ENCODE data around the gene ENTPD8. TPM values are rescaled to one million over a fixed set of nuclear protein-coding genes. Genes with fewer than 3 reads are reported as not detected.
"Not testable (repeated sequence)": the region's sequence is repeated elsewhere in the genome, so short reads cannot be mapped to it uniquely, and the experiment has no call there.

Gene ENTPD8
- total RNA-seq, 2 donors from 2014 or later: 108 to 120 TPM

DNA sequence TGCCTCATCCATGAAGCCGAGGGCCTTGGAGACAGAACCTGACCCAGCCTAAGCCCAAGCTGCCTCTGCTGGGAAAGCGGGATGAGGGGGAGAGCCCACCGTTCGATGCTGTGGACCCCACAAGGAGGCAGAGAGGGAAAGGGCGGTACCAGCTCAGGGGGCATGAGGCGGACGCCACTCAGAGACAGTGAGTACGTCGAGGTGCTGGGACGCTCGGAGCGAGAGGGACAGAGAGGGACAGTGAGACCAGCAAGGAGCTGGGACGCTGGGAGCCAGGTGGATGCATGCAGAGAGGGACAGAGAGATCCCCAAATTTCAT, 51.8 kb downstream of the ENTPD8 start:
- no peak for DNase-seq
- no peak for ATAC-seq
- intact Hi-C loops (cut with DNase I, micrococcal nuclease): no loop called here

DNA sequence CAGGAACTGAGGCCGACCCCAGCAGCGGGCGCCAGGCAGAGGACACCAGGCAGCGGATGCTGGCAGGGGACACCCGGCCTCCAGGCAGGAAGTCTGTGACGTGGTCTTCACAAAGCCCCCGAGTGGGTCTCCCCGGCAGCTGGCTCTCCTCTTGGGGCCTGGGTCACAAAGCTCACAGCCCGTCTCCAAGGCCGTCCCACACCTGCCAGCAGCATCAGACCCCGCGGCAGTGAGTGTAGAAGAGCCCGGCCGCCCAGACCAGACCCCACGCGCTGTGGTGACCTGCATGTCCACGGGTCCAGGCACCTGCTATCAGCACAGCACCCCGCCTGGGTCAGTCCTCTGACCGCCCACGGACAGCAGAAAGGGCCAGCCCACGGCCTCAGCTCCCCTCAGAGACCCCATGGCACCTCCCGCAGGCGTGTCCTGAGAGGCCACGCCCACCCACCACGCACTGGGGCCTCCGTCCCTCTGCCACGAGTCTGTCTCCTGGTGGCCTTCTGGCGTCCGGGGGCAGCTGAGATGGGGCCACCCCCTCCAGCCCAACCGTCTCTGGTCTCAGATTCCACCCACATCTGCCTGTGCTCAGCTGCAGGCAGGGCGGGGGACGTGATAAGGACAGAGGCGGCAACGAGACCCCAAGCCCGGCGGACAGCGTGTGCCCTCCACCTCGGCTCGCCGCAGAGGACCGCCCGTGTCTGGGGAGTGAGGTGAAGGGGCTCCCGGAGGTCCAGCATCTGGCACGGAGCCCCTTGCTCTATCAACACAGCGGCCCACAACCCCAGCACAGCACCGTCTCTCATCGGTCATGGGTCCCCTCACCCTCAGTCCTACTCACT, 52.3 kb downstream of the ENTPD8 start:
- intact Hi-C loops (cut with DNase I, micrococcal nuclease): no loop called here
- ATAC-seq: no peak
- DNase-seq: no peak

DNA sequence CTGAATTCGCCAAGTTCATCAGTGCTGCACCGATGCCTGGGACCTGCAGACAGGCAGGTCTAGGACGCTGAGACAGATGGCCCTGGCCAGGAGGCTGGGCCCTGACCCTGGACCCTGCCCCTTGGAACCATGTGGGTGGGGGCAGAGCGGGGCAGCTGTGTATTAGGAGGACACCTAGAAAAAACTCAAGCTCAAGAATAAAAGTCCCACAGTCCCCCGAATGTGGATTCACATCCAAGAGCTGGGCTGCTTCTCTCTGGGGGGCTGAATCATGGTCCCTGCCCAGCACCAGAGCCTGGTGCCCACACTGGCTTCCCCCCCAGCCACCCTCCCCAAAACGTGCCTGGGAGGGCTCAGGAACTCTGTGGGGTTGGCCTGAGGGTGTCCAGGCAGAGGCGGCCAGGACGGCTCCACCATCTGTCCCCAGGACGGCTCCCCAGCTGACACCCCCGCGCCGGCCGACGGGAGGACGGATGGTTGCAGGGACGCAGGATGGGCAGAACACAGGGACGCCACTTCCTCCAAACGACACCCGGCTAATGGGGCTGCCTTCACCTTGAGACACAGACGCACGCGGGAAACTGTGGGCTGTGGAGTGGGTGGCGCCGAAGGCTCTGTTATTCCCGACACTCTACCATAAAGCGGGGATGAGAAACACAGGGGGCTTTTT, 53.1 kb downstream of the ENTPD8 start:
- DNase-seq (no peak), ATAC-seq (no peak)
- intact Hi-C loops (cut with DNase I, micrococcal nuclease): no loop called here

- DNase-seq (no peak), ATAC-seq (no peak)
- intact Hi-C loops (cut with DNase I, micrococcal nuclease): no loop called here
Observed at GRCh38 chr9:137387114-137387890, 53.9 kb downstream of the ENTPD8 start.

- DNase-seq; ATAC-seq; intact Hi-C loops (cut with DNase I, micrococcal nuclease): not testable (repeated sequence)
Observed at GRCh38 chr9:137386507-137387113, 54.5 kb downstream of the ENTPD8 start.

DNA sequence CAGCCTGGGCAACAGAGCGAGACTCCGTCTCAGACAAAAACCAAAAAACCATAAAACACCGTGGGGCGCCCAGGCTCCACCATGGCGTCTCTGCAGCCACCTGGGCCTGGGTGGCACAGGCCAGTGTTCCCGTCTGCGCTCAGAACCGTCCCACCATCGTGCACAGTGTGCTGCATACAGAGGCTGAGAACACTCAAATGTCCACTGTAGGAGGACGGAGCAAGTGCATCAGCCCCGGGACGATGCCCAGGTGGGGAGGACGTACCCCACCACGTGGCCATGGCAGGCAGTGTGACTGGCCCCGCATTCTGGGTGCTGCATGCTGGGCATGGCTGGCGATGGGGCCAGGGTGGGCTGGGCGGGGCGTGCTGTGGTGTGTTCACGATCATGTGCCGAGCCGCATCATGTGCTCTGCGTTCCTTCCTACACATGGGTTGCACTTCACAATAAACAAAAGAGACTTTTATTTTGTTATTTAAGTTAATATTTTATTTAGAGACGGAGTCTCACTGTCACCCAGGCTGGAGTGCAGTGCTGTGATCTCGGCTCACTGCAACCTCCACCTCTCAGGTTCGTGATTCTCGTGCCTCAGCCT, 56.0 kb downstream of the ENTPD8 start:
- intact Hi-C loops (cut with DNase I, micrococcal nuclease): no loop called here
- no peak for DNase-seq
- ATAC-seq: no peak

Small RNA genes lying within 50 kb of the gene (microRNA-seq; reads per million reads assigned to microRNA genes)
- gene MIR7114: 1.1 to 2.7 reads per million in 2 donors

Other genes with a start within 250 kb of the ENTPD8 start
- 100 to 1,000 TPM; 134 to 154 TPM for gene TPRN, start 240.6 kb downstream of the ENTPD8 start, total RNA-seq
- 10 to 100 TPM; 36.2 to 40.0 TPM for gene TMEM203, start 235.7 kb downstream of the ENTPD8 start, total RNA-seq
- gene NDOR1, start 235.7 kb downstream of the ENTPD8 start, total RNA-seq: 10 to 100 TPM; 12.1 to 18.8 TPM
- 1 to 10 TPM; 5.1 to 9.7 TPM for gene RNF208, start 219.1 kb downstream of the ENTPD8 start, total RNA-seq
- gene CYSRT1, start 216.2 kb downstream of the ENTPD8 start, total RNA-seq: under 1 TPM; 0.43 to 0.47 TPM
- not detected for gene RNF224, start 213.9 kb downstream of the ENTPD8 start, total RNA-seq
- not detected for gene SLC34A3, start 210.5 kb downstream of the ENTPD8 start, total RNA-seq
- 100 to 1,000 TPM; 353 to 486 TPM for gene TUBB4B, start 200.1 kb downstream of the ENTPD8 start, total RNA-seq
- gene STPG3, start 190.1 kb downstream of the ENTPD8 start, total RNA-seq: not detected
- 10 to 100 TPM; 61.6 to 70.3 TPM for gene NELFB, start 186.0 kb downstream of the ENTPD8 start, total RNA-seq
- 10 to 100 TPM; 59.3 to 60.8 TPM for gene TOR4A, start 163.6 kb downstream of the ENTPD8 start, total RNA-seq
- 100 to 1,000 TPM; 163 to 181 TPM for gene NRARP, start 139.1 kb downstream of the ENTPD8 start, total RNA-seq
- gene EXD3, start 18.2 kb downstream of the ENTPD8 start, total RNA-seq: 10 to 100 TPM; 44.1 to 57.3 TPM
- gene NOXA1, start 18.0 kb downstream of the ENTPD8 start, total RNA-seq: 10 to 100 TPM; 33.3 to 42.6 TPM
- gene NSMF, start 18.0 kb upstream of the ENTPD8 start, total RNA-seq: 10 to 100 TPM; 39.9 to 52.0 TPM
- 10 to 100 TPM; 18.4 to 22.4 TPM for gene PNPLA7, start 109.0 kb upstream of the ENTPD8 start, total RNA-seq
- gene MRPL41, start 110.5 kb upstream of the ENTPD8 start, total RNA-seq: 100 to 1,000 TPM; 109 to 136 TPM
- 10 to 100 TPM; 21.7 to 27.5 TPM for gene DPH7, start 137.6 kb upstream of the ENTPD8 start, total RNA-seq
- gene ZMYND19, start 149.2 kb upstream of the ENTPD8 start, total RNA-seq: 10 to 100 TPM; 12.5 to 22.4 TPM
- gene ARRDC1, start 164.3 kb upstream of the ENTPD8 start, total RNA-seq: 100 to 1,000 TPM in 1 of 2 donors, 10 to 100 TPM in 1; 89.5 to 120 TPM
- gene EHMT1, start 177.6 kb upstream of the ENTPD8 start, total RNA-seq: 10 to 100 TPM; 72.2 to 98.4 TPM

All from left colon (tissue), 2 donors.